ENCODE results near the gene CDKAL1.

DNA sequence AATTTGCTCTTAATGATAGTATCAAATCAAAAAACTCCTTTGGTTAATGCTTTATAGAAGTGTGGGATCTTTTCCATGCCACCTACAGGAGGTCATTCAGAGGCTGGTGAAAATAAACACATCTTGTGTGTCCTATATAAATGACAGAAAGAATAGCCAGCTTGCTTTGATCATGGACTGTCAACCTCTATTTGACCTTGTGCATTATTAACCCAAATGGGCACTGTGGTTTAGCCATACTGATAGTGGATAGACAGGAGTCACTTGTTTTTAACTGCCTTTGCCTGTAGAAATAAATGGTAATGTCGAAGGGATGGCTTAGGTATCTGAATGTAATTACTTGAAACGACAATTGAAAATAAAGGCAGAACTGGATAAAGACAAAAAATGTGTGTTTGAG, 123.8 kb downstream of the CDKAL1 start:
- TF ChIP-seq, protein P1, sequence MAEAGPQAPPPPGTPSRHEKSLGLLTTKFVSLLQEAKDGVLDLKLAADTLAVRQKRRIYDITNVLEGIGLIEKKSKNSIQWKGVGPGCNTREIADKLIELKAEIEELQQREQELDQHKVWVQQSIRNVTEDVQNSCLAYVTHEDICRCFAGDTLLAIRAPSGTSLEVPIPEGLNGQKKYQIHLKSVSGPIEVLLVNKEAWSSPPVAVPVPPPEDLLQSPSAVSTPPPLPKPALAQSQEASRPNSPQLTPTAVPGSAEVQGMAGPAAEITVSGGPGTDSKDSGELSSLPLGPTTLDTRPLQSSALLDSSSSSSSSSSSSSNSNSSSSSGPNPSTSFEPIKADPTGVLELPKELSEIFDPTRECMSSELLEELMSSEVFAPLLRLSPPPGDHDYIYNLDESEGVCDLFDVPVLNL (CRISPR knock-in tag; IDR thresholded peaks at IDR 0.05; ENCODE audit: low read depth) = no peak
- TF ChIP-seq, protein P2, sequence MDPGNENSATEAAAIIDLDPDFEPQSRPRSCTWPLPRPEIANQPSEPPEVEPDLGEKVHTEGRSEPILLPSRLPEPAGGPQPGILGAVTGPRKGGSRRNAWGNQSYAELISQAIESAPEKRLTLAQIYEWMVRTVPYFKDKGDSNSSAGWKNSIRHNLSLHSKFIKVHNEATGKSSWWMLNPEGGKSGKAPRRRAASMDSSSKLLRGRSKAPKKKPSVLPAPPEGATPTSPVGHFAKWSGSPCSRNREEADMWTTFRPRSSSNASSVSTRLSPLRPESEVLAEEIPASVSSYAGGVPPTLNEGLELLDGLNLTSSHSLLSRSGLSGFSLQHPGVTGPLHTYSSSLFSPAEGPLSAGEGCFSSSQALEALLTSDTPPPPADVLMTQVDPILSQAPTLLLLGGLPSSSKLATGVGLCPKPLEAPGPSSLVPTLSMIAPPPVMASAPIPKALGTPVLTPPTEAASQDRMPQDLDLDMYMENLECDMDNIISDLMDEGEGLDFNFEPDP (CRISPR knock-in tag; IDR thresholded peaks at IDR 0.05) = no peak

Measured in K562 (cell line).